ENCODE measurements around the gene CSK. TPM values are rescaled to one million over a fixed set of nuclear protein-coding genes. Genes with fewer than 3 reads are reported as not detected.
A peak's percentile ranks its signal among the peaks of the same experiment; 100 is the strongest.

The CSK gene
- total and polyA plus RNA-seq, 8 donors, result 15.2 to 61.0 (median 24.0) TPM

GRCh38 chr15:74826364-74826819 lies 44.5 kb downstream of the CSK start, which contains the start of gene CPLX3:
Gene CPLX3 (plus strand): TSS chr15:74826627. CDS start chr15:74826704, 77 bp downstream.
- 3 to 12% (median 7%) methylated on average over 15 to 44 of the region's 44 CpGs for WGBS, 5 donors
- Histone ChIP-seq H3K36me3 (no peaks in the 10 kb centered on the region), H3K27me3 (peaks cover 0 to 52% (median 29%) of the 10 kb centered on the region in 3 donors), H3K4me1 (peaks cover 3 to 15% (median 6%) of the 10 kb centered on the region in 4 donors), H3K9me3 (no peaks in the 10 kb centered on the region), H3K27ac (no peak within 1 kb of the TSS), H3K4me3 (no peak within 1 kb of the TSS)
- peak; percentile 34 to 75 for DNase-seq
- intact Hi-C loops (cut with DNase I; ENCODE audit: low total_unique reads), result no loop called here
- TF ChIP-seq POLR2AphosphoS5 (IDR thresholded peaks at IDR 0.05), result no peak
- TF ChIP-seq EP300 (IDR thresholded peaks at IDR 0.05), result no peak
- no peak for TF ChIP-seq POLR2A (IDR thresholded peaks at IDR 0.05)
- TF ChIP-seq, protein P1, sequence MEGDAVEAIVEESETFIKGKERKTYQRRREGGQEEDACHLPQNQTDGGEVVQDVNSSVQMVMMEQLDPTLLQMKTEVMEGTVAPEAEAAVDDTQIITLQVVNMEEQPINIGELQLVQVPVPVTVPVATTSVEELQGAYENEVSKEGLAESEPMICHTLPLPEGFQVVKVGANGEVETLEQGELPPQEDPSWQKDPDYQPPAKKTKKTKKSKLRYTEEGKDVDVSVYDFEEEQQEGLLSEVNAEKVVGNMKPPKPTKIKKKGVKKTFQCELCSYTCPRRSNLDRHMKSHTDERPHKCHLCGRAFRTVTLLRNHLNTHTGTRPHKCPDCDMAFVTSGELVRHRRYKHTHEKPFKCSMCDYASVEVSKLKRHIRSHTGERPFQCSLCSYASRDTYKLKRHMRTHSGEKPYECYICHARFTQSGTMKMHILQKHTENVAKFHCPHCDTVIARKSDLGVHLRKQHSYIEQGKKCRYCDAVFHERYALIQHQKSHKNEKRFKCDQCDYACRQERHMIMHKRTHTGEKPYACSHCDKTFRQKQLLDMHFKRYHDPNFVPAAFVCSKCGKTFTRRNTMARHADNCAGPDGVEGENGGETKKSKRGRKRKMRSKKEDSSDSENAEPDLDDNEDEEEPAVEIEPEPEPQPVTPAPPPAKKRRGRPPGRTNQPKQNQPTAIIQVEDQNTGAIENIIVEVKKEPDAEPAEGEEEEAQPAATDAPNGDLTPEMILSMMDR (IDR thresholded peaks at IDR 0.05), result no peak

DNA sequence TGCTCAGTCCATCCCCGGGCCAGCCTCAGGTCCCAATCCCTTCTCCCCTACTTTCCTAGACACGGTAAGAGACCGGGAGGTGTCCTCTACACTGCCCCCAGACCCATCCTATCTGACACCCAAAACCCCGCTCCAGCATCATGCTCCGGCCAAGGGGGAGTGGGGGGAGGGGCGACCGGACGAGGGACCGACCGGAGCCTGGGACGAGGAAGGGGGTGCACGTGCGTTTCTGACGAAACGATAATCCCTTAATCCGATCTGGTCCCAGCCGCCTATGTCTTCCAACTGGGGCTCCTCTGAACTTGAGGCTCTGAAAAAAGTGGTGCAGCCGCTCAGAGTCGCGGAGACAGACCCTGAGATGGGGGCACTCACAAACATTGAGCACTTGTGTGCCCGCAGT lies 45.0 kb downstream of the CSK start:
- no peak for DNase-seq
- H3K4me3 ChIP-seq, result no peak overlapping the region
- TF ChIP-seq POLR2A (IDR thresholded peaks at IDR 0.05) (no peak), EP300 (IDR thresholded peaks at IDR 0.05) (no peak), POLR2AphosphoS5 (IDR thresholded peaks at IDR 0.05) (no peak)
- TF ChIP-seq, protein P1 (IDR thresholded peaks at IDR 0.05), result no peak
- H3K27ac ChIP-seq, result no peak overlapping the region
- H3K9me3 ChIP-seq, result no peaks in the 10 kb centered on the region
- intact Hi-C loops (cut with DNase I; ENCODE audit: low total_unique reads), result no loop called here
- H3K36me3 ChIP-seq, result no peaks in the 10 kb centered on the region
- WGBS, 5 donors, result 15 to 25% (median 21%) methylated on average over 17 to 21 of the region's 21 CpGs
- H3K27me3 ChIP-seq, result peaks cover 0 to 52% (median 29%) of the 10 kb centered on the region in 3 donors
- peaks cover 3 to 20% (median 6%) of the 10 kb centered on the region in 4 donors for H3K4me1 ChIP-seq

DNA sequence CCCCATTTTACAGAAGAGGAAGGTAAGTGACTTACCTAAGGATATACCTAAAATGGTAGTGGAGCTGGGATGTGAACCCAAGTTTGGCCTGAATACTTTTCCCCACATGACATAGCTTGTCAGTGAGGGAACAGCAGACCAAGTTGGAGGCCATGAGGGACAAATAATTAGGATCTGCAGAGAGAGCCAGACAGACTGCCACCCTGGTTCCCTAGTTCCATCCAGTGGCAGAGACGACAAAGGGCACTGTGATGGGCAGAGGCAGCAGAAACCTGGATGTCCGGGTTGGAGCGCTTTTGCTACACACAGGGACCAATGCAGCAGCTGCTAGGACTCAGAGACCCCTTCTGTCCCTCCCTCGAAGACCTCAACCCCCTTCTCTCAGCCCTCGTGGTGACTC lies 45.7 kb downstream of the CSK start:
- Histone ChIP-seq H3K27me3 (peaks cover 0 to 52% (median 29%) of the 10 kb centered on the region in 3 donors), H3K4me3 (no peak overlapping the region), H3K9me3 (no peaks in the 10 kb centered on the region), H3K36me3 (no peaks in the 10 kb centered on the region), H3K27ac (no peak overlapping the region), H3K4me1 (peaks cover 3 to 24% (median 6%) of the 10 kb centered on the region in 4 donors)
- intact Hi-C loops (cut with DNase I; ENCODE audit: low total_unique reads), result no loop called here
- 42 to 60% (median 54%) methylated on average over 5 of the region's 5 CpGs for WGBS, 5 donors
- no peak for DNase-seq
- no peak for TF ChIP-seq POLR2AphosphoS5 (IDR thresholded peaks at IDR 0.05)
- TF ChIP-seq, protein P1 (IDR thresholded peaks at IDR 0.05), result no peak
- TF ChIP-seq EP300 (IDR thresholded peaks at IDR 0.05), result no peak
- no peak for TF ChIP-seq POLR2A (IDR thresholded peaks at IDR 0.05)

DNA sequence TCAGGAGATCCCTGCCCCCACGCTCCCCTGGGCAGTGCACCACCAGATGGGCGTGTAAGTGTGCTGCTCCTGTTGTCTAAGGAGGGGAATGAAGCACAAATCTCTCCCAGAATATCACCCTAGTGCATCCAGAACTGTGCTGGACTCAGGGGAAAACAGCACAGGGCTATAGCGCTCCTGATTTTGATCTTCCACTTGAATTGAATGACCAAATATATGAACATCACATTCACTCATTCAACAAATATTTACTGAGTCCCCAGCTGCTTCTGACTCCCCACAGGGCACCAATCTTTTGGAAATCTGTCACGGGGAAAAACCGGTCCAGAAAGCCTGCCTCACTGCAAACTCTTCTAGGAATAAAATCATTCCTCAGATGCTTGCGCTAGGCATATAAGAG lies 47.0 kb downstream of the CSK start:
- Histone ChIP-seq H3K36me3 (no peaks in the 10 kb centered on the region), H3K9me3 (no peaks in the 10 kb centered on the region), H3K4me3 (no peak overlapping the region), H3K27me3 (peaks cover 0 to 52% (median 29%) of the 10 kb centered on the region in 3 donors), H3K4me1 (peaks cover 3 to 24% (median 6%) of the 10 kb centered on the region in 4 donors), H3K27ac (no peak overlapping the region)
- no peak for DNase-seq
- TF ChIP-seq POLR2AphosphoS5 (IDR thresholded peaks at IDR 0.05), result no peak
- no peak for TF ChIP-seq POLR2A (IDR thresholded peaks at IDR 0.05)
- no peak for TF ChIP-seq EP300 (IDR thresholded peaks at IDR 0.05)
- TF ChIP-seq, protein P1 (IDR thresholded peaks at IDR 0.05), result no peak
- intact Hi-C loops (cut with DNase I; ENCODE audit: low total_unique reads), result no loop called here
- WGBS, 5 donors, result 59 to 79% (median 61%) methylated on average over 6 of the region's 6 CpGs
